PC-3 (cell line): ENCODE measurements around the gene MKRN2. TPM values are rescaled to one million over a fixed set of nuclear protein-coding genes. Genes with fewer than 3 reads are reported as not detected.

Source experiments
- ATAC-seq: fragments of 200-7000 bp; cut with Tn5 transposase; 2 replicates; pipeline ENCODE4 v1.9.1; 2020; ENCODE audit warnings: mild to moderate bottlenecking, moderate library complexity
- BruUV-seq: library from RNA; stranded (reverse); fragments of 400-500 nt; replicated peaks from 2 replicates; lab custom pipeline; 2021; lab: Mats Ljungman, UMichigan
- CTCF ChIA-PET: fragments of 300-600 bp; sonication (Branson Sonifier 250); formaldehyde crosslinking; loops from one replicate; lab custom pipeline; 2022; ENCODE audit warnings: antibody characterized with exemption; lab: Charles Lee
- POLR2A ChIA-PET: fragments of 300-600 bp; sonication (Branson Sonifier 250); formaldehyde crosslinking; loops from one replicate; lab custom pipeline; 2022; ENCODE audit warnings: antibody characterized with exemption; ENCODE audit not compliant: unreplicated experiment; lab: Charles Lee
- DNase-seq: peaks from one replicate; pipeline ENCODE4 v3.0.0-alpha.2; 2015
- H2AFZ ChIP-seq: fragments of 300-600 bp; sonication (generic); 2 replicates; pipeline ENCODE4 v1.6.0; 2016; ENCODE audit warnings: antibody characterized with exemption, low read length
- H3F3A ChIP-seq: fragments of 300-600 bp; sonication (generic); one replicate; pipeline ENCODE4 v1.6.0; 2017; ENCODE audit warnings: antibody characterized with exemption, low read length, control low read depth, mild to moderate bottlenecking; ENCODE audit not compliant: unreplicated experiment
- H3K27ac ChIP-seq: fragments of 300-600 bp; sonication (generic); 2 replicates; pipeline ENCODE4 v1.5.1; 2016; ENCODE audit warnings: mild to moderate bottlenecking, low read length
- H3K27me3 ChIP-seq: fragments of 300-600 bp; sonication (generic); 2 replicates; pipeline ENCODE4 v1.6.1; 2016; ENCODE audit warnings: low read length, mixed read lengths
- H3K36me3 ChIP-seq: fragments of 300-600 bp; sonication (generic); 2 replicates; pipeline ENCODE4 v1.6.1; 2016; ENCODE audit warnings: low read depth, mixed run types, low read length, mixed read lengths
- H3K4me1 ChIP-seq: fragments of 300-600 bp; sonication (generic); 2 replicates; pipeline ENCODE4 v1.5.1; 2016; ENCODE audit warnings: low read length; ENCODE audit not compliant: insufficient read depth
- H3K4me2 ChIP-seq: fragments of 300-600 bp; sonication (generic); 2 replicates; pipeline ENCODE4 v1.6.0; 2016; ENCODE audit warnings: low read length
- H3K4me3 ChIP-seq: fragments of 300-600 bp; sonication (generic); 2 replicates; pipeline ENCODE4 v1.5.1; 2016; ENCODE audit warnings: mild to moderate bottlenecking, low read length, mixed read lengths
- H3K79me2 ChIP-seq: fragments of 300-600 bp; sonication (generic); 2 replicates; pipeline ENCODE4 v1.6.1; 2017; ENCODE audit warnings: low read length, mixed read lengths
- H3K9ac ChIP-seq: fragments of 300-600 bp; sonication (generic); 2 replicates; pipeline ENCODE4 v1.6.0; 2016; ENCODE audit warnings: mild to moderate bottlenecking, low read length
- H3K9me2 ChIP-seq: fragments of 300-600 bp; sonication (generic); replicated peaks from 2 replicates; pipeline ENCODE4 v1.6.1; 2016; ENCODE audit warnings: mixed run types, low read length, mixed read lengths
- H3K9me3 ChIP-seq: fragments of 300-600 bp; sonication (generic); 2 replicates; pipeline ENCODE4 v1.6.1; 2016; ENCODE audit warnings: low read length, mixed read lengths
- H4K20me1 ChIP-seq: fragments of 300-600 bp; sonication (generic); 2 replicates; pipeline ENCODE4 v1.6.1; 2016; ENCODE audit warnings: low read length, mixed read lengths
- CTCF ChIP-seq: fragments of 300-600 bp; sonication (generic); conservative IDR thresholded peaks from 2 replicates; pipeline ENCODE4 v1.5.1; 2017; ENCODE audit warnings: antibody characterized with exemption, low read depth, mild to moderate bottlenecking, low read length
- EZH2 ChIP-seq: fragments of 300-600 bp; sonication (generic); IDR thresholded peaks from one replicate; pipeline ENCODE4 v1.6.1; 2017; ENCODE audit warnings: antibody characterized with exemption, mild to moderate bottlenecking, low read length; ENCODE audit not compliant: unreplicated experiment
- EZH2phosphoT487 ChIP-seq: fragments of 300-600 bp; sonication (generic); IDR thresholded peaks from 2 replicates; pipeline ENCODE4 v1.6.1; 2018; ENCODE audit warnings: mild to moderate bottlenecking, antibody characterized with exemption, low read length, borderline replicate concordance
- intact Hi-C: fragments of 100-400 bp; cut with micrococcal nuclease; formaldehyde crosslinking; loops from 2 replicates; pipeline ENCODE4 v1.9.0; 2023
- total RNA-seq: library from RNA; depleted of rRNA; stranded (reverse); fragments of >200 nt; gene quantifications from 2 replicates; pipeline ENCODE4 v1.2.3, GENCODE V29; 2014

The MKRN2 gene
- total RNA-seq, 1 experiment from 2014 or later = 45.8 TPM

GRCh38 chr3:12588039-12589009 lies 31.4 kb downstream of the MKRN2 start:
- Histone ChIP-seq H3K4me2 (no peak overlapping the region), H3K79me2 (no peaks in the 10 kb centered on the region), H3F3A (peaks cover 2% of the 10 kb centered on the region), H4K20me1 (0 out of 2 replicates have a peak, but pooled peaks cover 6% of the 10 kb centered on the region), H3K27ac (no peak overlapping the region), H3K36me3 (peaks cover 71% of the 10 kb centered on the region), H3K27me3 (no peaks in the 10 kb centered on the region), H3K9ac (no peak overlapping the region), H3K4me3 (no peak overlapping the region), H3K9me3 (no peaks in the 10 kb centered on the region), H2AFZ (no peak overlapping the region), H3K4me1 (0 out of 2 replicates have a peak, but pooled peaks cover 6% of the 10 kb centered on the region), H3K9me2 (no peaks in the 10 kb centered on the region)
- no peak for TF ChIP-seq EZH2
- TF ChIP-seq CTCF = no peak
- TF ChIP-seq EZH2phosphoT487 = no peak
- ChIA-PET CTCF (no interaction called here), POLR2A (no interaction called here)
- ATAC-seq (peak; percentile 77), DNase-seq (peak; percentile 68)
- no TSS peak for BruUV-seq
- intact Hi-C loops = no loop called here

GRCh38 chr3:12590096-12590495 lies 33.2 kb downstream of the MKRN2 start:
- intact Hi-C loops = loop anchor here (5.0 kb wide), 1 partner anchor 42 kb away; no protein-coding TSS in a partner anchor
- BruUV-seq = no TSS peak
- Histone ChIP-seq H3K9me2 (no peaks in the 10 kb centered on the region), H3K79me2 (no peaks in the 10 kb centered on the region), H3K4me2 (no peak overlapping the region), H3F3A (no peaks in the 10 kb centered on the region), H3K27me3 (no peaks in the 10 kb centered on the region), H3K36me3 (peaks cover 59% of the 10 kb centered on the region), H4K20me1 (0 out of 2 replicates have a peak, but pooled peaks cover 6% of the 10 kb centered on the region), H3K9me3 (no peaks in the 10 kb centered on the region), H3K27ac (no peak overlapping the region), H3K4me3 (no peak overlapping the region), H2AFZ (no peak overlapping the region), H3K4me1 (0 out of 2 replicates have a peak, but pooled peaks cover 6% of the 10 kb centered on the region), H3K9ac (no peak overlapping the region)
- no peak for TF ChIP-seq EZH2phosphoT487
- no peak for TF ChIP-seq CTCF
- TF ChIP-seq EZH2 = no peak
- ATAC-seq (no peak), DNase-seq (no peak)
- POLR2A ChIA-PET = interaction anchor here (0.5 kb wide), 1 partner anchor 18 kb away, joined by 8 read pairs; no protein-coding TSS in a partner anchor
- CTCF ChIA-PET = interaction anchor here (0.5 kb wide), 1 partner anchor 12 kb away, joined by 4 read pairs; no protein-coding TSS in a partner anchor
